K562 (cell line): ENCODE results near the gene PRIM1. TPM values are rescaled to one million over a fixed set of nuclear protein-coding genes. Genes with fewer than 3 reads are reported as not detected.

Experiments used
- CEBPB ChIP-seq: fragments of 450-650 bp; IDR thresholded peaks from 2 replicates; pipeline ENCODE4 v1.6.1; 2016; ENCODE audit warnings: missing genetic modification characterization, missing compliant biosample characterization
- CEBPZ ChIP-seq: fragments of 150-350 bp; IDR thresholded peaks from 2 replicates; pipeline ENCODE4 v1.6.1; 2014; ENCODE audit warnings: low read depth, mild to moderate bottlenecking, low read length, borderline replicate concordance
- CHCHD3 ChIP-seq: fragments of 250-450 bp; sonication (Bioruptor Pico); IDR thresholded peaks from 2 replicates; pipeline ENCODE4 v2.1.2; 2022; ENCODE audit warnings: mild to moderate bottlenecking
- CREM ChIP-seq: IDR thresholded peaks from 2 replicates; pipeline ENCODE4 v1.6.1; 2014; ENCODE audit warnings: antibody characterized with exemption, low read depth
- DDX20 ChIP-seq: fragments of 450-650 bp; IDR thresholded peaks from 2 replicates; pipeline ENCODE4 v1.6.1; 2016; ENCODE audit warnings: missing genetic modification characterization, low read depth, mild to moderate bottlenecking, missing compliant biosample characterization, moderate library complexity
- FOS ChIP-seq: IDR thresholded peaks from 3 replicates; pipeline ENCODE4 v1.6.1; 2011; ENCODE audit not compliant: insufficient read length; ENCODE audit errors: extremely low read depth
- HMG20B ChIP-seq: fragments of 250-450 bp; sonication (Bioruptor Pico); IDR thresholded peaks from 2 replicates; pipeline ENCODE4 v1.5.0; 2021; ENCODE audit warnings: mild to moderate bottlenecking
- KAT8 ChIP-seq: fragments of 450-650 bp; IDR thresholded peaks from 2 replicates; pipeline ENCODE4 v1.6.1; 2016; ENCODE audit warnings: low read depth, mild to moderate bottlenecking
- LEF1 ChIP-seq: fragments of 450-650 bp; IDR thresholded peaks from 2 replicates; pipeline ENCODE4 v1.6.1; 2016; ENCODE audit warnings: mild to moderate bottlenecking
- NR3C1 ChIP-seq: sonication (generic); formaldehyde crosslinking; IDR thresholded peaks from 2 replicates; pipeline ENCODE4 v1.8.1; 2022; ENCODE audit warnings: missing genetic modification reagents
- RBM15 ChIP-seq: fragments of 200-400 bp; formaldehyde crosslinking; IDR thresholded peaks from 2 replicates; pipeline ENCODE4 v1.6.1; 2018; ENCODE audit warnings: mild to moderate bottlenecking, low read length, moderate library complexity; ENCODE audit not compliant: insufficient read depth
- RUNX1 ChIP-seq: sonication (generic); IDR thresholded peaks from 2 replicates; pipeline ENCODE4 v1.6.1; 2016; ENCODE audit warnings: antibody characterized with exemption, low read depth
- SMAD4 ChIP-seq: fragments of 250-450 bp; sonication (Bioruptor Pico); conservative IDR thresholded peaks from 2 replicates; pipeline ENCODE4 v1.8.0; 2021; ENCODE audit warnings: inconsistent platforms, mild to moderate bottlenecking, moderate library complexity
- TAF7 ChIP-seq: fragments of 450-650 bp; IDR thresholded peaks from 2 replicates; pipeline ENCODE4 v1.6.1; 2016; ENCODE audit warnings: missing genetic modification characterization, missing compliant biosample characterization
- TRIM24 ChIP-seq, 2 experiments: fragments of 450-650 bp; IDR thresholded peaks; 2 replicates each; pipeline ENCODE4 v1.6.1; 2016
- ZNF41 ChIP-seq: fragments of 250-450 bp; sonication (Bioruptor Pico); conservative IDR thresholded peaks from 2 replicates; pipeline ENCODE4 v1.4.0; 2020; ENCODE audit warnings: mild to moderate bottlenecking
- ZNF589 ChIP-seq: fragments of 200-800 bp; sonication (Bioruptor generic); IDR thresholded peaks from 2 replicates; pipeline ENCODE4 v1.6.1; 2016; ENCODE audit warnings: low read depth, missing genetic modification characterization, missing compliant biosample characterization
- ZNF717 ChIP-seq: fragments of 250-450 bp; sonication (Bioruptor Pico); IDR thresholded peaks from 2 replicates; pipeline ENCODE4 v1.5.0; 2021
- ZNF764 ChIP-seq: fragments of 250-450 bp; sonication (Bioruptor Pico); IDR thresholded peaks from 2 replicates; pipeline ENCODE4 v1.4.0; 2020; ENCODE audit warnings: low read depth, mild to moderate bottlenecking, moderate library complexity
- ZNF766 ChIP-seq: fragments of 200-800 bp; sonication (Bioruptor generic); conservative IDR thresholded peaks from 2 replicates; pipeline ENCODE4 v1.6.1; 2016; ENCODE audit warnings: missing genetic modification characterization, missing compliant biosample characterization
- ZNF79 ChIP-seq: fragments of 250-450 bp; sonication (Bioruptor Pico); IDR thresholded peaks from 2 replicates; pipeline ENCODE4 v1.4.0; 2020; ENCODE audit warnings: low read depth, mild to moderate bottlenecking, moderate library complexity
- polyA plus RNA-seq, 8 experiments: library from polyadenylated mRNA; depleted of rRNA in 4 of 8; stranded (reverse) in 5 of 8; unstranded in 3 of 8; fragments of >200 nt; fragmentation: Nextera tagmentation in 2 of 8; fragmentation: Illumina TruSeq in 1 of 8; extraction: Ambion mirVana in 2 of 8; extraction: Trizol in 1 of 8; gene quantifications; 2 replicates each; pipeline versions ENCODE4 v1.2.1 to v1.2.3, GENCODE V29; 2011 to 2014; ENCODE audit warnings: inconsistent platforms in 1 of 8, missing spikeins in 1 of 8
- total RNA-seq, 7 experiments: library from RNA; depleted of rRNA in 6 of 7; stranded (reverse); fragments of >200 nt in 6 of 7; fragmentation: Illumina TruSeq in 2 of 7; extraction: Trizol in 2 of 7; gene quantifications; 2 replicates each; pipeline versions ENCODE4 v1.2.1 to v1.2.3, GENCODE V29; 2011 to 2021; ENCODE audit warnings: low replicate concordance in 1 of 7
- TF ChIP-seq, protein P1 (sequence below), 2 experiments: fragments of 450-650 bp; IDR thresholded peaks; 2 replicates each; pipeline ENCODE4 v1.6.1; 2016

Gene PRIM1
- total and polyA plus RNA-seq, 9 of the 15 experiments (the other 6 are each of a cell fraction or from before 2014, with no cell fraction given), result 67.2 to 179 (median 140) TPM

DNA sequence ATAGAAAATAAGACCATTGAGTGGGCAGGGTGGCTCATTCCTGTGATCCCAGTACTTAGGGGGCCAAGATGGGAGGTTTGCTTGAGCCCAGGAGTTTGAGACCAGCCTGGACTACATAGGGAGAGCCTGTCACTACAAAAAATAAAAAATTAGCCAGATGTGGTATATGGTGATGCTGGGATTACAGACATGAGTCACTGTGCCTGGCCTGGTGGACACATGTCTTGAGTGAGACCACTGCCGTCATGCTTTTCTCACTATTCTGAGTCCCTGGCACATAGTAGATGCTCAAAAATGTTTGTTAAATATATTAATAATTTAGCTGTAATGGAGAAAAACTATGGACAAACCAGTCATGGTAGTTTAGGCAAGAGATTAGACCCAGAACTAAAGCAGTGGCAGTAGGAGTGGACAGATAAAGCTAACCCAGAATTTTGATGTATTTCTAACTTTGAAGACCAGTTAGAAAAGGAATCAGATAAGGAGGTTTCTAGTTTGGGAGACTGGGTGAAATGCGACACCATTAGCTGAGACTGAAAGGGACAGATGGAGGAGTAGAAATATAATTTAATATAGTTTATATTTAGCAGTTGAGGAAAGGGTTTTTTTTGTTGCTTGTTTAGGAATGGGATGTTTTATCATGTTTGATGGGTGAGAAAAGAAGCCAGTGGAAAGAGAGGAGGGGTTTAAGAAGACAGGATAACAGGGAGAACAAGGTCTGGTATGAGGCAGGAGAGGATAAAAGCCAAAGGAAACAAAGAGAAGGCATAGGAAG lies 56.6 kb downstream of the PRIM1 start (continued):
- TF ChIP-seq NR3C1 (CRISPR knock-in tag) (no peak), DDX20 (tag) (no peak), CHCHD3 (no peak), FOS (peak; percentile 1), KAT8 (no peak), TAF7 (tag) (no peak), LEF1 (peak; percentile 56; the same call in 1 of the 2 replicates), HMG20B (CRISPR knock-in tag) (no peak), CREM (no peak), RBM15 (no peak), ZNF764 (CRISPR knock-in tag) (no peak), TRIM24 (IDR thresholded peaks at IDR 0.05) (no peak), CEBPB (tag) (no peak), ZNF717 (CRISPR knock-in tag) (no peak), RUNX1 (no peak), ZNF589 (no peak), ZNF41 (no peak), SMAD4 (CRISPR knock-in tag) (no peak), ZNF79 (CRISPR knock-in tag) (no peak), CEBPZ (no peak), ZNF766 (peak; percentile 54; the same call in 1 of the 2 replicates)
- TF ChIP-seq, protein P1, sequence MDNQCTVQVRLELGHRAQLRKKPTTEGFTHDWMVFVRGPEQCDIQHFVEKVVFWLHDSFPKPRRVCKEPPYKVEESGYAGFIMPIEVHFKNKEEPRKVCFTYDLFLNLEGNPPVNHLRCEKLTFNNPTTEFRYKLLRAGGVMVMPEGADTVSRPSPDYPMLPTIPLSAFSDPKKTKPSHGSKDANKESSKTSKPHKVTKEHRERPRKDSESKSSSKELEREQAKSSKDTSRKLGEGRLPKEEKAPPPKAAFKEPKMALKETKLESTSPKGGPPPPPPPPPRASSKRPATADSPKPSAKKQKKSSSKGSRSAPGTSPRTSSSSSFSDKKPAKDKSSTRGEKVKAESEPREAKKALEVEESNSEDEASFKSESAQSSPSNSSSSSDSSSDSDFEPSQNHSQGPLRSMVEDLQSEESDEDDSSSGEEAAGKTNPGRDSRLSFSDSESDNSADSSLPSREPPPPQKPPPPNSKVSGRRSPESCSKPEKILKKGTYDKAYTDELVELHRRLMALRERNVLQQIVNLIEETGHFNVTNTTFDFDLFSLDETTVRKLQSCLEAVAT (IDR thresholded peaks at IDR 0.05), result peak in 1 of 2 experiments; percentile 22; a peak in 1 of 4 replicates
